ENCODE results near the gene CAPN13. TPM values are rescaled to one million over a fixed set of nuclear protein-coding genes. Genes with fewer than 3 reads are reported as not detected.

Gene CAPN13
- total and polyA plus RNA-seq, 2 of the 4 experiments (the other 2 are of a cell fraction) = not detected

DNA sequence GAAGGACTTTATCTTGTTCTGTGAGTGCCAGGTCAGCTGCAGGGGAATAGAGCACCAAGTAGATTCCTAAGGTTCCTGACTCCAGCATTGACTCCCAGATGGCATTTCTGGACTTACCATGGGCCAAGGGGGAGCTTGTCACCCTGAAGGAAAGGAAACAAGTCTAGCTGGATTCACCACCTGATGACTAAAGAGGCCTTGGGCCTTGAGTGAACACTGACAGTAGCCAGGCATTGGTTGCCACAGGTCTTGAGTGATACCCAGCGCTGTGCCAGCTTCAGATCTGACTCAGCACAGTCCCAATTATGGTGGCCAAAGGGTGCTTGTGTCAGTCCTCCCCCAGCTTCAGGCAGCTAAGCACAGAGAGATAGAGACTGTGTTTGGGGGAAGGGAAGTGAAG lies 40.1 kb upstream of the CAPN13 start:
- H3K56ac ChIP-seq (ENCODE audit: extremely low read depth, insufficient read depth, low read length) = no peak overlapping the region
- ATAC-seq (ENCODE audit: low read depth) = no peak
- H2AFZ ChIP-seq (replicated peaks; ENCODE audit: low read length, poor library complexity) = no peak overlapping the region
- H3K9me1 ChIP-seq (ENCODE audit: insufficient read depth, low read length) = no peaks in the 10 kb centered on the region
- H3K36me3 ChIP-seq (ENCODE audit: control insufficient read depth, insufficient read depth, low read length) = no peaks in the 10 kb centered on the region
- no peak overlapping the region for H3K4me3 ChIP-seq (ENCODE audit: insufficient read depth, low read depth, low read length)
- no CpG with 5 or more reads among the region's 1 CpG for WGBS, 2 experiments (ENCODE audit: extremely low coverage in 2 of 2, insufficient read length in 1 of 2)
- no peaks in the 10 kb centered on the region for H3K27me3 ChIP-seq (ENCODE audit: control insufficient read depth, insufficient read depth, low read length)
- H3K79me1 ChIP-seq (ENCODE audit: low read depth in 1 of 2, low read length in 2 of 2) = no peaks in the 10 kb centered on the region
- no TSS peak for BruUV-seq (replicated peaks)
- no peak overlapping the region for H3K27ac ChIP-seq (ENCODE audit: insufficient read depth, low read length)
- no peak overlapping the region for H2AK9ac ChIP-seq (replicated peaks; ENCODE audit: low read depth, low read length, poor library complexity)
- dilution Hi-C loops (cut with HindIII; ENCODE audit: low sequenced_read_pairs, unreplicated experiment) (no loop called here), in situ Hi-C loops (cut with MboI; ENCODE audit: low sequenced_read_pairs) (no loop called here), intact Hi-C loops (cut with micrococcal nuclease) (no loop called here)
- H3K14ac ChIP-seq (replicated peaks; ENCODE audit: low read depth, low read length) = no peak overlapping the region
- POLR2A ChIA-PET (ENCODE audit: unreplicated experiment) = no interaction called here
- no peak overlapping the region for H4K5ac ChIP-seq (ENCODE audit: low read depth, low read length)
- H3K9ac ChIP-seq (ENCODE audit: low read depth, low read length) = no peak overlapping the region
- no peak overlapping the region for H3K18ac ChIP-seq (ENCODE audit: low read depth, low read length)
- H2BK20ac ChIP-seq (ENCODE audit: low read depth, low read length) = no peak overlapping the region
- H3K9me3 ChIP-seq (ENCODE audit: control insufficient read depth, insufficient read depth, low read length) = no peaks in the 10 kb centered on the region
- no peak overlapping the region for H2BK5ac ChIP-seq (ENCODE audit: low read depth, low read length, poor library complexity, severe bottlenecking)
- H3K4me1 ChIP-seq (ENCODE audit: control insufficient read depth, insufficient read depth, low read length) = no peaks in the 10 kb centered on the region
- H3K4ac ChIP-seq (ENCODE audit: low read depth, low read length) = no peak overlapping the region
- CTCF ChIA-PET = no interaction called here
- H4K8ac ChIP-seq (ENCODE audit: low read depth in 2 of 2, low read length in 2 of 2) = no peak overlapping the region
- H4K91ac ChIP-seq (ENCODE audit: insufficient read depth, low read depth, low read length) = no peak overlapping the region
- H3K4me2 ChIP-seq (ENCODE audit: low read depth, low read length) = no peak overlapping the region
- H2BK15ac ChIP-seq (ENCODE audit: low read depth, low read length) = no peak overlapping the region
- no peak overlapping the region for H2BK120ac ChIP-seq (ENCODE audit: low read depth, low read length)
- H2AK5ac ChIP-seq (ENCODE audit: low read depth, low read length) = no peak overlapping the region
- DNase-seq = no peak
- H4K20me1 ChIP-seq (ENCODE audit: insufficient read depth, low read length) = no peaks in the 10 kb centered on the region
- TF ChIP-seq MXI1 (IDR thresholded peaks at IDR 0.05; ENCODE audit: borderline replicate concordance, low read depth, low read length) (no peak), NFE2L2 (IDR thresholded peaks at IDR 0.05; ENCODE audit: low read depth, low read length) (no peak), RCOR1 (IDR thresholded peaks at IDR 0.05; ENCODE audit: insufficient replicate concordance, low read length) (no peak), POLR2A (IDR thresholded peaks at IDR 0.05; ENCODE audit: low read depth, low read length) (no peak), CHD1 (IDR thresholded peaks at IDR 0.05; ENCODE audit: low read depth, low read length) (no peak), MAFK (IDR thresholded peaks at IDR 0.05; ENCODE audit: low read depth, low read length) (no peak), RAD21 (IDR thresholded peaks at IDR 0.05; ENCODE audit: low read length) (no peak), FOS (IDR thresholded peaks at IDR 0.05; ENCODE audit: low read depth, low read length) (no peak), CEBPB (IDR thresholded peaks at IDR 0.05; ENCODE audit: low read depth, low read length) (no peak), RFX5 (IDR thresholded peaks at IDR 0.05; ENCODE audit: low read depth, low read length) (no peak)
- TF ChIP-seq, protein P1, sequence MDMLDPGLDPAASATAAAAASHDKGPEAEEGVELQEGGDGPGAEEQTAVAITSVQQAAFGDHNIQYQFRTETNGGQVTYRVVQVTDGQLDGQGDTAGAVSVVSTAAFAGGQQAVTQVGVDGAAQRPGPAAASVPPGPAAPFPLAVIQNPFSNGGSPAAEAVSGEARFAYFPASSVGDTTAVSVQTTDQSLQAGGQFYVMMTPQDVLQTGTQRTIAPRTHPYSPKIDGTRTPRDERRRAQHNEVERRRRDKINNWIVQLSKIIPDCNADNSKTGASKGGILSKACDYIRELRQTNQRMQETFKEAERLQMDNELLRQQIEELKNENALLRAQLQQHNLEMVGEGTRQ (IDR thresholded peaks at IDR 0.05; ENCODE audit: low read depth, low read length) = no peak
- TF ChIP-seq, protein P2, sequence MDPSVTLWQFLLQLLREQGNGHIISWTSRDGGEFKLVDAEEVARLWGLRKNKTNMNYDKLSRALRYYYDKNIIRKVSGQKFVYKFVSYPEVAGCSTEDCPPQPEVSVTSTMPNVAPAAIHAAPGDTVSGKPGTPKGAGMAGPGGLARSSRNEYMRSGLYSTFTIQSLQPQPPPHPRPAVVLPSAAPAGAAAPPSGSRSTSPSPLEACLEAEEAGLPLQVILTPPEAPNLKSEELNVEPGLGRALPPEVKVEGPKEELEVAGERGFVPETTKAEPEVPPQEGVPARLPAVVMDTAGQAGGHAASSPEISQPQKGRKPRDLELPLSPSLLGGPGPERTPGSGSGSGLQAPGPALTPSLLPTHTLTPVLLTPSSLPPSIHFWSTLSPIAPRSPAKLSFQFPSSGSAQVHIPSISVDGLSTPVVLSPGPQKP (IDR thresholded peaks at IDR 0.05; ENCODE audit: borderline replicate concordance, low read depth, low read length) = no peak
- TF ChIP-seq, protein P3, sequence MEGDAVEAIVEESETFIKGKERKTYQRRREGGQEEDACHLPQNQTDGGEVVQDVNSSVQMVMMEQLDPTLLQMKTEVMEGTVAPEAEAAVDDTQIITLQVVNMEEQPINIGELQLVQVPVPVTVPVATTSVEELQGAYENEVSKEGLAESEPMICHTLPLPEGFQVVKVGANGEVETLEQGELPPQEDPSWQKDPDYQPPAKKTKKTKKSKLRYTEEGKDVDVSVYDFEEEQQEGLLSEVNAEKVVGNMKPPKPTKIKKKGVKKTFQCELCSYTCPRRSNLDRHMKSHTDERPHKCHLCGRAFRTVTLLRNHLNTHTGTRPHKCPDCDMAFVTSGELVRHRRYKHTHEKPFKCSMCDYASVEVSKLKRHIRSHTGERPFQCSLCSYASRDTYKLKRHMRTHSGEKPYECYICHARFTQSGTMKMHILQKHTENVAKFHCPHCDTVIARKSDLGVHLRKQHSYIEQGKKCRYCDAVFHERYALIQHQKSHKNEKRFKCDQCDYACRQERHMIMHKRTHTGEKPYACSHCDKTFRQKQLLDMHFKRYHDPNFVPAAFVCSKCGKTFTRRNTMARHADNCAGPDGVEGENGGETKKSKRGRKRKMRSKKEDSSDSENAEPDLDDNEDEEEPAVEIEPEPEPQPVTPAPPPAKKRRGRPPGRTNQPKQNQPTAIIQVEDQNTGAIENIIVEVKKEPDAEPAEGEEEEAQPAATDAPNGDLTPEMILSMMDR (conservative IDR thresholded peaks at IDR 0.05; ENCODE audit: low read depth, low read length) = no peak
- no peak overlapping the region for H3K23ac ChIP-seq (ENCODE audit: low read depth, low read length)
